Bronchial epithelial cell (primary cell): ENCODE measurements around the gene FAM199X. TPM values are rescaled to one million over a fixed set of nuclear protein-coding genes. Genes with fewer than 3 reads are reported as not detected.

ENCODE experiments used
- DNase-seq: peaks from one replicate; pipeline ENCODE4 v3.0.0-alpha.2; 2010; ENCODE audit warnings: low read depth
- FAIRE-seq: peaks from 2 replicates; lab custom pipeline; 2011; peaks lifted over from hg19 to GRCh38; lab: Jason Lieb, UNC
- H3K27me3 ChIP-seq: 2 replicates; pipeline ENCODE4 v1.5.1; 2011; ENCODE audit warnings: low read length; ENCODE audit not compliant: control insufficient read depth, insufficient read depth
- H3K36me3 ChIP-seq: 2 replicates; pipeline ENCODE4 v1.5.1; 2011; ENCODE audit warnings: low read length; ENCODE audit not compliant: control insufficient read depth, insufficient read depth
- H3K4me3 ChIP-seq: 2 replicates; pipeline ENCODE4 v1.5.1; 2011; ENCODE audit warnings: mild to moderate bottlenecking, low read depth, low read length, control low read depth
- total RNA-seq: library from RNA; depleted of rRNA; stranded (reverse); fragments of >200 nt; gene quantifications from 2 replicates; pipeline ENCODE4 v1.2.1, GENCODE V29; 2014
- TF ChIP-seq, protein P1 (sequence below): IDR thresholded peaks from 2 replicates; pipeline ENCODE4 v1.5.1; 2011; ENCODE audit warnings: mild to moderate bottlenecking, moderate library complexity, low read length, control low read depth, inconsistent platforms; ENCODE audit not compliant: insufficient read depth, severe bottlenecking

FAM199X gene
- total RNA-seq, 1 donor from 2014 or later = 31.9 TPM

GRCh38 chrX:104172121-104172520 lies 5.9 kb downstream of the FAM199X start:
- FAIRE-seq = no peak
- Histone ChIP-seq H3K4me3 (no peak overlapping the region), H3K27me3 (no peaks in the 10 kb centered on the region), H3K36me3 (no peaks in the 10 kb centered on the region)
- no peak for DNase-seq
- TF ChIP-seq, protein P1, sequence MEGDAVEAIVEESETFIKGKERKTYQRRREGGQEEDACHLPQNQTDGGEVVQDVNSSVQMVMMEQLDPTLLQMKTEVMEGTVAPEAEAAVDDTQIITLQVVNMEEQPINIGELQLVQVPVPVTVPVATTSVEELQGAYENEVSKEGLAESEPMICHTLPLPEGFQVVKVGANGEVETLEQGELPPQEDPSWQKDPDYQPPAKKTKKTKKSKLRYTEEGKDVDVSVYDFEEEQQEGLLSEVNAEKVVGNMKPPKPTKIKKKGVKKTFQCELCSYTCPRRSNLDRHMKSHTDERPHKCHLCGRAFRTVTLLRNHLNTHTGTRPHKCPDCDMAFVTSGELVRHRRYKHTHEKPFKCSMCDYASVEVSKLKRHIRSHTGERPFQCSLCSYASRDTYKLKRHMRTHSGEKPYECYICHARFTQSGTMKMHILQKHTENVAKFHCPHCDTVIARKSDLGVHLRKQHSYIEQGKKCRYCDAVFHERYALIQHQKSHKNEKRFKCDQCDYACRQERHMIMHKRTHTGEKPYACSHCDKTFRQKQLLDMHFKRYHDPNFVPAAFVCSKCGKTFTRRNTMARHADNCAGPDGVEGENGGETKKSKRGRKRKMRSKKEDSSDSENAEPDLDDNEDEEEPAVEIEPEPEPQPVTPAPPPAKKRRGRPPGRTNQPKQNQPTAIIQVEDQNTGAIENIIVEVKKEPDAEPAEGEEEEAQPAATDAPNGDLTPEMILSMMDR = no peak

- Histone ChIP-seq H3K4me3 (no peak overlapping the region), H3K27me3 (no peaks in the 10 kb centered on the region), H3K36me3 (no peaks in the 10 kb centered on the region)
- DNase-seq (no peak), FAIRE-seq (no peak)
- TF ChIP-seq, protein P1 = no peak
Observed at GRCh38 chrX:104172788-104173187, 6.5 kb downstream of the FAM199X start.

DNA sequence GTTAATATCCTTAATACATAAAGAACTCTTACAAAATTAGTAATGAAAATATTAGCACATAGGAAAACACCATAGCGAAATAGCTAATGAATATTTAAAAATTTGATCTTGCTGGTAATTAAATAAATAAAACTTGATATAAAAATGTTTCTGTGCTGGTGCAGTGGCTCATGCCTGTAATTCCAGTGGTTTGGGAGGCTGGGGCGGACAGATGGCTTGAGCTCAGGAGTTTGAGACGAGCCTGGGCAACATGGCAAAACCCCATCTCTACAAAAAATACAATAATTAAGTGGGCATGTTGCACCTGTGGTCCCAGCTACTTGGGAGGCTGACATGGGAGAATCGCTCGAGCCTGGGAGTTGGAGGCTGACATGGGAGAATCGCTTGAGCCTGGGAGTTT lies 7.6 kb downstream of the FAM199X start:
- no peaks in the 10 kb centered on the region for H3K27me3 ChIP-seq
- FAIRE-seq (no peak), DNase-seq (no peak)
- H3K36me3 ChIP-seq = no peaks in the 10 kb centered on the region
- TF ChIP-seq, protein P1 = no peak
- H3K4me3 ChIP-seq = no peak overlapping the region

DNA sequence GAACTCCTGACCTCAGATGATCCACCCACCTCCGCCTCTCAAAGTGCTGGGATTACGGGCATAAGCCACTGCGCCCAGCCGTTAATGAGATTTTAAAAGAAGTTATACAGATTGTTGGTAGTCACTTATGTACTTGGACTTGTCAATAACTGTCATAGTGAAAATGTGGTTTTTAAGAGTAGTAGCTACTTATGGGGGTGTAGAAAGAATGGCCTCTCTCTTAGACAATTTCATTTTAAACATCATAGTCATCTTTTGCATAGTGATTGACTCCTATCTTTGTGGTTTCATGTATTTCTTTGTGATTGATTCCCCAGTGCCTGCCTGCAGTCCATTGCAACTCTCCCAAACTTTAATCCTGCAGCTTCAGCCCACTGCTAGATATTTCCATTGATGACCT lies 17.4 kb downstream of the FAM199X start:
- DNase-seq (no peak), FAIRE-seq (no peak)
- TF ChIP-seq, protein P1 = no peak
- Histone ChIP-seq H3K27me3 (no peaks in the 10 kb centered on the region), H3K4me3 (no peak overlapping the region), H3K36me3 (no peaks in the 10 kb centered on the region)

- Histone ChIP-seq H3K27me3 (no peaks in the 10 kb centered on the region), H3K36me3 (no peaks in the 10 kb centered on the region), H3K4me3 (no peak overlapping the region)
- no peak for FAIRE-seq
- TF ChIP-seq, protein P1 = no peak
- no peak for DNase-seq
Observed at GRCh38 chrX:104187931-104188330, 21.7 kb downstream of the FAM199X start.

DNA sequence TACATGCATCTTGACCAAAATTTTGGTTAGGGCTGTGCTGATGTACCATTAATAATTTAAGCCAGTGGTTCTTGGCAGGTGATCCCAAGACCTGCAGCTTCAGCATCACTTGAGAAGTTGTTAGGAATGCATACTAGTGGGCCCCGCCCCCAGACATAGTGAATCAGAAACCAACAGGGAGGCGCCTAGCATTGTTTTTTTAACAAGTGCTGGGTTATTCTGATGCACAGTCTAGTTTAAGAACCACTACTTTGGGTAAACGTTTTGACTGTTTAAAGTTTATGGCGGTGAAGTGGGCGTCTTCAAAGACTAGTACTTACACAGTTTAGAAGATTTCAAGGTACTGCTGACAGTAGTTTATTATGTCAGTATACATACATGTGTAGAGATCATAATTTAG lies 23.6 kb downstream of the FAM199X start:
- no peaks in the 10 kb centered on the region for H3K27me3 ChIP-seq
- FAIRE-seq (no peak), DNase-seq (peak; percentile 1)
- TF ChIP-seq, protein P1 = no peak
- H3K36me3 ChIP-seq = no peaks in the 10 kb centered on the region
- H3K4me3 ChIP-seq = no peak overlapping the region
